HG03460 (cell line): ENCODE results near the gene RNPS1.

Experiments used
- ATAC-seq: cut with Tn5 transposase; IDR thresholded peaks from one replicate; pipeline ENCODE4 v1.9.1; 2021; ENCODE audit not compliant: unreplicated experiment

The RNPS1 gene

DNA sequence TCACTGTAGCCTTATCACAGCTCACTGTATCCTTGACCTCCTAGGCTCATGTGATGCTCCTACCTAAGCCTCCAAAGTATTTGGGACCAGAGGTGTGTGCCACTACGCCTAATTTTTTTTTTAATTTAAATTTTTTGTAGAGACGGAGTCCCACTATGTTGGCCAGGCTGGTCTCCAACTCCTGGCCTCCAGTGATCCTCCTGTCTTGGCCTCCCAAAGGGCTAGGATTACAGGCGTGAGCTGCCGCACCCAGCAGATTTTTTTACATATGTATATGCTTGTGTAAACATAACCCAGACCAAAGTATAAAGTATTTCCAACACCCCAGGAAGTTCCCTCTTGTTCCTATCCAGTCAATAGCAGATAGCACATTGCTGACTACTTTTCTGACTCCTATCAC lies 51.6 kb downstream of the RNPS1 start:
- no peak for ATAC-seq

DNA sequence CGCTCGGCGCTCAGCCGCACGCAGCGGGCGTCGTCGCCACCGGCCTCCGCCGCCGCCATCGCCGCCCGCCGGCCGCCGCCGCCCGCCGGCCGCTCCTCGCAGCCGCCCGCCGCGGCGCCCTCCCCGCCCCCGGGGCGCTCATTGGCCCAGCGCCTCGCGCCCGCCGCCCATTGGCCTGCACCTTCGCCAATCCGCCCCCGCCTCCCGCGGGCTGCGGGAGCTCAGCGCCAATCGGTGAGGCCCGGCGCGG lies 53.3 kb downstream of the RNPS1 start, which contains the start of gene PGP:
Gene PGP, minus strand, starts transcription at position 122 of the 250 bp plus-strand sequence. Its CDS starts 63 bp downstream, at position 59.
- peak; percentile 87 for ATAC-seq

DNA sequence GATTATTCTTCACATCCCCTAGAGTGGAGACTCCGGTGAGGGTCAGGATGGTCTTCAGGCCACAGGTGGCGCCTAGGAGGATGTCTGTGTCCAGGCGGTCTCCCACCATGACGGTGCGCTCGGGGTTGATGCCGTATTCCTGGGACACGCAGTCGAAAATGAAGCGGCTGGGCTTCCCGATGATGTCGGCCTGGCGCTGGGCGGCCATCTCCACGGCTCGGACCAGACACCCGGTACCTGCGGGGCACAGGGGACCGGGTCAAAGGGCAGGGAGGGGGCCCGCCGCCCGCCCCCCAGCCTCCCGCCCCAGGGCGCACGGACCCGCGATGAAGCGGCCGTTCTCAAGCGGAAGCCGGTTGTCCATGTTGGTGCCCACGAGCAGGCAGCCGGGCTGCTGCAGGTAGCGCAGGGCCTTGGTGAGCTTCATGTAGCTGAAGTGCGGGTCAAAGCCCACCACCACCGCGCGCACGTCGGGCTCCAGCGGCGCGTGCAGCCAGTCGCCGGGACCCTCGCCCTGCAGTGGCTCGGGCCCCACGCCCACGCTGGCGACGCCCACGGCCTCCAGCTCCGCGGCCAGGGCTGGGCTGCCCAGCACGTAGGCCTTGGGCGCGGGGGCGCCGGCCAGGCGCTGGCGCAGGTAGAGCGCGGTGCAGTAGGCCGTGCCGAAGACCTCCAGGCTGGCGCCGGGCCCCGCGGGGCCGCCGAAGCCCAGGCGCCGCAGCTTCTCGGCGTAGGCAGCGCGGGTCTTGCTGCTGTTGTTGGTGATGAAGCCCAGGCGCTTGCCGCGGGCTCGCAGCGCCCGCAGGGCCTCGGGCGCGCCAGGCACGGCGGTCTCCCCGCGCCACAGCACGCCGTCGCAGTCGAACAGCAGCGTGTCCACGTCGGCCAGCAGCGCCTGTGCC lies 53.9 kb downstream of the RNPS1 start:
- ATAC-seq = no peak

DNA sequence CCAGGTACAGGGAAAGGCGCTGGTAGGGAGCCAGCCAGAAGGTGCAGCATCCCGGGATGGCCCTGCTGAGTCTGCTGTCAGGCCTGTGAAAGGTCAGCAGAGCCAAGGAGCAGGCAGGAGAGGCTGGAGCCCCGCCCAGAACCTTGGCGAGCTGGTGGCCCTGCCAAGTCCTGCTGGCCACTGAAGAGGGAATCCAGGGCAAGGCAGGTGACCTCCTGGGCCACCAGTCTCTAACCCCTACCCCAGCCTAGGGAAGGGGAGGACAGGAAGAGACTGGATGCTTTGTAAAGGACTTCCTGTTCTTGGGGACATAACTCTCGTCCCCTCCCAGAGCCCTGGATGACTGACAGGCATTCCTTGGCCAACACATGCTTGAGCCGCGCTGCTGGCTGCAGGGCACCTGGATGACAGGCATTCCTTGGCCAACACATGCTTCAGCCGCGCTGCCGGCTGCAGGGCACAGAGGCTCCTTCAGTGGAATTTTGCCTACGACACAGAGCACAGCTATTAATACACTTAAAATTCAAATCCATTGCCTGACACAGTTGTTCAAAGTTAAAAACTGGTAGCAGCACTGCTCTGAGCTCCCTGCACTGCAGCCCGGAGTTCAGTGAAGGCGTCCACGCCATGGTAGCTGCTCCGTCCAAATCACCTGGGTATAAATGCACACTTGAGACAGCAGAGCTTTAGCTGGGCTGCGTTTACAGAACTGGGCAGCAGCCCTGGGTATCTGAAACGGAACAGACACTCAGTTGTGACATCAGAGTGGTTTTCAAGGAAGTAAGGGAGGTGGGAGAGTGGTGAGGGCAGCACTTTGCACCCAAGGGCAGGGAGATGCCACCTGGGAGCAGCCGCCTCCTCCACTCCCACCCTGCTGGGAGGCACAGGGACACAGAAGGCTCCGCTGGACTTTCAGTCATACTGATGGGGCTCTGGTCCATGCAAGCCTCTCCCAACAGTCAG lies 55.3 kb downstream of the RNPS1 start:
- ATAC-seq = no peak

DNA sequence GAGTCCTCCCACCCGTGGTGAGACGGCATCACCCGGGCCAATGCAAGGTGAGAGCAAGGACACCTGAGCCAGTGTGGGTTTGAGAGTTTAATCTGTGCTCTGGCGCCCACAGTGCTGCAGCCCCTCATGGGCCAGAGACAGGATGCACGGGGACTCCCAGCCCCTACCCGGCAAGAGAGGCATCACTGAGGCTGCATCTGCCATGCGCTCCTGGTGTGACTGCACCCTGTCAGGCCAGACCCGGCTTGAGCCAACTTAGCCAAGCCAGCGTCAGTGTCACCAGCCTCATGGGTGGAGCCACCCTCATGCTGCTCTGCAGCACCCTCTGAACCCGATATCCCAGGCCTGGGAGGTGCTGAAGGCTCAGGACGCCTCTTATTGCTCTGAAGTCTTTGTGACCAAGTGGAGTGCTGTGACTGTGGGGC lies 56.0 kb downstream of the RNPS1 start:
- no peak for ATAC-seq

DNA sequence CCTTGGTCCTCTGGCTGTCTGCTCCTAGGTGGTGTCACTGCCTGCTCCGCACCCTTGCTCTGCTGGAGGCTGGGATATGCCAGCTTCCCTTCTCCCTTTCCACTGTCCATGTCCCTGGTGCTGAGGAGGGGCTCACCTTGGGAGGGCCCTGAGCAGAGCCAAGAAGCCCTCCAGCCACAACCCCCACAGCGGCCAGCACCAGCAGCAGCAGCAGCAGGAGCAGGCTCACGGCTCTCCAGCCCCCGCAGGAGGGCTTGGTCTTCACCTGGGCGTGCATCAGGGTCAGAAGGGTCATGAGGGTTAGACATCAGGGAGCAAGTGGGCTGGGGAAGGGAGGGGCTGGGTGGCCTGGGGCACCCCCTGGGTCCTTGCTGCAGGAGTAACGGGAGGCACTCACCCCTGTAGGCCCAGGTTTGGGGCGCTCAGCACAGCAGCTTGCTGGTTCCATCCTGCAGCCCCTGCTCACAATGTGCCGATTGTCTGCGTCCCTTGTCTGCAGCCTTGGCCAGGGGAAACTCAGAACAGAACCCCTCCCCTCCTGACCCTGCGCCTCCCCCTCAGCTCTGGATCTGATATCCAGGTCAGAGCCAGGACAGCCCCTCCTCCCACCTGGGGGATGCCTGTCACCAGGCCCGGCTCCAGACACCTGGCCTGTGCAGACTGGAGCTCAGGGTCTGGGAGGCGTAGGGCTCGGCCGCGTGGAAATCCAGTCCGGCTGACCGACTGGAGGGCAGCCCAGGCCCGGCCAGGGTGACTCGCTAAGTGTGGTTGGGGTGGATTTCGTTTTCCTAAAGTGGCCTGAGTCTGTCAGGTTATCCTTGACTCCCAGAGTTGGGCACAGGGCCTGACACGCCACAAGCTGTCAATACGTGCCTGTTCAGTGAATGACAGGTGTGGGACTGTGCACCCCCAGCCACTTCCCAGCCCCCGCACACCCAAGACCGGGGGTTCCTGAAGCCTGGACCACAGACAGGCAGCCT lies 57.2 kb downstream of the RNPS1 start, which contains the start of gene BRICD5:
Gene BRICD5, minus strand, starts transcription at position 478 of the 980 bp plus-strand sequence. Its CDS starts 30 bp downstream, at position 448.
- no peak for ATAC-seq

DNA sequence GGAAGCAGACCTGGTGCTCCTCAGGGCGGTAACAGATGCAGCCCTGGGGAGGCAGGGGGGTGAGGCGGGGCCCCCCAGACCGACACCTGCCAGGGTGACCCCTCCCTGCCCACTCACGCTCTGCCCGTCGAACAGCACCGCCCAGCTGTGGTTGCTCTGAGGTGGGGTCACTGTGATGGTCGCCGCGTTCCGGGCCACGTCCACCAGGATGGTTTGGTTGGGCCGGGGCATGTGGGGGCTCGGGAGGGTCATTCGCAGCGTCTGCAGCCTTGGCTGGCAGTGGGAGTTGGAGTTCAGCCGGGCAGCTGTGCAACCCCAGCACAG lies 58.0 kb downstream of the RNPS1 start:
- no peak for ATAC-seq

DNA sequence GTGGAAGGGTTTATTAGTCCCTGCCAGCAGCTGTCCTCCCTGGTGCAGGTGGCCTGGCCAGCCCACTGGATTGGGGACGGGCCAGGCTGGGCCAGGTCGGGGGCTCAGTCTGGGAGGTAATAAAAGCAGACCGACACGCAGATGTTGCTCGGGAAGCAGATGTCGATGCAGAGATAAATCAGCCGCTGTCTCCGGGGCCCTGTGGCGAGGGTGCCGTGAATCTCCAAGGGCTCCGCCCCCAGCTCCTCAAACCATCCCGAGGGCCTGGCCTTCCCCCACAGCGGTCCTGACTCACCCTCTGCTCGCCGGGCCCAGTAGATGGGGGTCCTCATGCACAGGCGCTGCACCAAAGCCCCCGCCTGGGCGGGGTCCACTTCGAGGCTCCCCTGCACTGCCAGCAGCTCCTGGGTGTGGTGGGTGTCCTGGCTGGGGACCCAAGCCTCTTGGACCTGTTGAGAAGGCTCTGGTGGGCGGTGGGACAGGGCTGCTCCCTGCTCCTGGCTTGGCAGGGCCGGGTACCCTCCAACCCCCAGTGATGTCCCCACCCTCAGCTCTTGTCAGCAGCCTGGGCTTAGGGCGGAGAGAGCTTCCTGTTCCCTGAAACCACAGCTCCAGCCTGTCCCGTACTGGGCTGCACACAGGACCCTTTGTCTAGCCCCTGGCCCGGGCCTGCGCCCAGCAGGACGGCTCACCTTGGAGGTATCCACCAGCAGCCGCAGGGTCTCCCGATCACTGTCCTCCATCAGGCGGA lies 58.5 kb downstream of the RNPS1 start:
- no peak for ATAC-seq

DNA sequence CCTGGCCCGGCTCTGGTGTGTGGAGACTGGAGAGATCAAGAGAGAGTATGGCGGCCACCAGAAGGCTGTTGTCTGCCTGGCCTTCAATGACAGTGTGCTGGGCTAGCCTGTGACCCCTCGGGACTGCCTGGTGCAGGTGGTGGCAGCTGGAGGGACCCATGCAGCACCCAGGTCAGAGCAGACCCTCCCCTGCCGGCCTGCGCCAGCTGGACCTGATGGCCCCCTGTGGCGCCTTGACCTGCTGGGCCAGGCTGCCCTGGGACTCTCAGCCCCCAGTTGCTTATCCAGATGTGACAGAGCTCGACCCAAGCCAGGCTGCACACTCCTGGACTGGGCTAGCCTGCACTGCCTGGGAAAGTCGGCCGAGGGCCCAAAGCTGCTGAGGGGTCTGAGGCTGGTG lies 59.2 kb downstream of the RNPS1 start:
- no peak for ATAC-seq

DNA sequence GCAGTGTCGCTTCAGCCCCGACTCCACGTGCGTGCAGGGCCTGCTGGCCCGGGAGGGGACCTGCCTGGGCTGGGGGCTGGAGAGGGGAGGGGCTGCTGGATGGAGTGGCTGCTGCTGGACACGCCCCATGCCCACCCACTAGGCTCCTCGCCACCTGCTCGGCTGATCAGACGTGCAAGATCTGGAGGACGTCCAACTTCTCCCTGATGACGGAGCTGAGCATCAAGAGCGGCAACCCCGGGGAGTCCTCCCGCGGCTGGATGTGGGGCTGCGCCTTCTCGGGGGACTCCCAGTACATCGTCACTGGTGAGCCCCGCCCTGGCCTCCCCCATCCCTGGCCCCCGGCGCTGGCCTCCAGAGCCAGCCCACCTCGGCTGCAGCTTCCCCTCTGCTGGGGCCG lies 59.6 kb downstream of the RNPS1 start:
- ATAC-seq = no peak

DNA sequence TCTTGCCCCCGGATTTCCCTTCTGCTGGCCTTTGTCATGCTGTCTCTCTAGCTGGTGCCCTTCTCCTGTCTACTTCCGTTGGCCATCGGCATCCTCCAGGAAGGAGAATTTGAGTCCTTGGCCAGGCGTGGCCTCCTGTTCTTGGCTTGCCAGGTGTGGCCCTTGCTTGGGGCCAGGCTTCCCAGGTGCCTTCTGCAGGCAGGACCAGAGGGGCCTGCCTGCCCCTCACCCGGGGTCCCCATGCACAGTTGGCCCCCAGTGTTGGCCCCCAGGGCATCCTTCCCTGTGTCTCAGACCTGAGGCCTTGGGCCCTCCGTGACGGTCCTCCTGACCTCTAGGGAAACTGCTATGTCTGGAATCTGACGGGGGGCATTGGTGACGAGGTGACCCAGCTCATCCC lies 60.1 kb downstream of the RNPS1 start:
- ATAC-seq = no peak

DNA sequence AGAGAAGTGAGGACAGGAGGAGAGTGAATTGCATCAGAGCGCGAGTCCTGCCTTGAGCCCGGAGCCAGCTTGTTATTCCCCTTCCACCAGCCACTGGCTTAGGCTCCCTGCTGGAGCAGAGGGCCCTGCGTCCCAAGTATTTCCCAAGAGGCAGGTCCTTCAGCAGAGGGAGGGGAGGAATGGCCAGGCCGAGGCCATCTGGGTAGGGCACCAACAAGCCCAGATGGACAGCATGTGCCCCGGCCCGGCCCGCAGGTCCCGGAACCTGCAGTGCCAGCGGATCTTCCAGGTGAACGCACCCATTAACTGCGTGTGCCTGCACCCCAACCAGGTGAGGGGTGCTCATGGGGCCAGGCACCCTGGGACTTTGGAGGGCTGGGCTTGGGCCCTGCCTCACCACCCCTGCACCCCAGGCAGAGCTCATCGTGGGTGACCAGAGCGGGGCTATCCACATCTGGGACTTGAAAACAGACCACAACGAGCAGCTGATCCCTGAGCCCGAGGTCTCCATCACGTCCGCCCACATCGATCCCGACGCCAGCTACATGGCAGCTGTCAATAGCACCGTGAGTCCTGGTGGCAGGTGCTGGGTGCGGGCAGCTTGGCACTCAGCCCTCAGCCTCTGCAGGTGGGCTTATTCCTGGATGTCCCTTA lies 61.0 kb downstream of the RNPS1 start:
- ATAC-seq = no peak

DNA sequence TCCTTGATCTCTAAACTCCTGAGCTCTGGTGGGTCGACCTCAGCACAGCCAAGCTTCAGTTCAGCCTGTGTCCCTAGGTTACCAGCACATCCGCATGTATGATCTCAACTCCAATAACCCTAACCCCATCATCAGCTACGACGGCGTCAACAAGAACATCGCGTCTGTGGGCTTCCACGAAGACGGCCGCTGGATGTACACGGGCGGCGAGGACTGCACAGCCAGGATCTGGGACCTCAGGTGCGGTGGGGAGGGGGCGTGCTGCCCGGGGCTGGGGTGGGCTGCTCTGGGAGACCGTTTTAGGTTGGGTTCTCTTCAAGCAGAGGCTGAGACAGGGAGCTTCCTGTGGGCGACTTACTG lies 61.5 kb downstream of the RNPS1 start:
- ATAC-seq = no peak

DNA sequence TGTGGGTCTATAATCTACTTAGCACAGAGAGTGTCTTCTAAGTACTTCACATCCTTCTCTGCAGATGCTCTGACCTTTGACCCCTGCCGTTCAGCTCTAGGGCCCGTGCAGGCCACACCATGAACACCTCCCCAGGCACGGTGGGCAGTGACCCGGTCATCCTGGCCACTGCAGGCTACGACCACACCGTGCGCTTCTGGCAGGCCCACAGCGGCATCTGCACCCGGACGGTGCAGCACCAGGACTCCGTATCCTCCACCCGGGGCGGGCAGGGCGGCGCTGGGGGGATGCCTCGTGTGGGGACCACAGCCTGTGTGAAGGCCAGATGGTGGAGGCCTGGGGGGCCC lies 62.0 kb downstream of the RNPS1 start:
- peak; percentile 10 for ATAC-seq

DNA sequence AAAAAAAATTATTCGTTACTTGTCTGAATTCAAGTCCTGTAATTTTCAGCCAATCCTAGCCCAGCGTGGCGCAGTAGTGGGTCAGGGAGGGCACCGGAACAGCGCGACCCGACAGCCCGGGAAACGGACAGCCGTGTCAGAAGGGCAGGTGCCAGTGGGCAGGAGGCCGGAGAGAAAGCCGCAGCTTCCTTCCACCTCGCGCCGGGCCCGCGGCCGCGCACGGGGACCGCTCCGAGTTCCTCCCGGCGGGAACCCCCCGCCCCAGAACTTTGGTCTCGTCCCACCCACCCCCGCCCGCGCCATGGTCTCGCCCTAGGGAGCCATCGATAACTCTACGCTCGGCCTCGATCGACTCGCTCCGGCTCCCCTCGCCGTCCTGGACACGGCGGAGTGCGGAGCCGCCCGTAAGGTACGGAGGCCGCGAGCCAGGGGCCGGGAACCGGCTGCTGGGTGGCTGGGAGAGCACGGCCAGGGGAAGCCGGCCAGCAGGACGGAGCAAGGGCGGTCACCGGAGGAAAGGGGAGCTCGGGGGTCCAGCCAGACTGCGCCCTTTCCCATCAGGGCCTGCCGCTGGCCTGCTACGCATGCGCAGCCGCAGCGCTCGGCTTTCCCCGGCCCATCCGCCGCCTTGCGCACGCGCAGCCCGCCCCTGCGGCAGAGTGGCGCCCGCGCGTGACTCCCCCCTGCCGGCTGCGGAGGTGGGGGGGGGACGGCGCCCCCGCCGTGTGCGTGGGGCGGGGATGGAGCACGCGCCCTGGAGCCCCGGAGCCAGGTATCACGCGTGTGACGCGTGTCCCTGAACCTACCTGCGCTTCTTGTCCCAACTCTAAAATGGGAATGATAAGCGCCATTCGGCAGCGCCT lies 62.6 kb downstream of the RNPS1 start, which contains the start of gene MLST8:
Gene MLST8, plus strand, starts transcription at position 351 of the 863 bp plus-strand sequence. CDS start 632 bp downstream, outside the sequence.
- peak; percentile 60 for ATAC-seq

DNA sequence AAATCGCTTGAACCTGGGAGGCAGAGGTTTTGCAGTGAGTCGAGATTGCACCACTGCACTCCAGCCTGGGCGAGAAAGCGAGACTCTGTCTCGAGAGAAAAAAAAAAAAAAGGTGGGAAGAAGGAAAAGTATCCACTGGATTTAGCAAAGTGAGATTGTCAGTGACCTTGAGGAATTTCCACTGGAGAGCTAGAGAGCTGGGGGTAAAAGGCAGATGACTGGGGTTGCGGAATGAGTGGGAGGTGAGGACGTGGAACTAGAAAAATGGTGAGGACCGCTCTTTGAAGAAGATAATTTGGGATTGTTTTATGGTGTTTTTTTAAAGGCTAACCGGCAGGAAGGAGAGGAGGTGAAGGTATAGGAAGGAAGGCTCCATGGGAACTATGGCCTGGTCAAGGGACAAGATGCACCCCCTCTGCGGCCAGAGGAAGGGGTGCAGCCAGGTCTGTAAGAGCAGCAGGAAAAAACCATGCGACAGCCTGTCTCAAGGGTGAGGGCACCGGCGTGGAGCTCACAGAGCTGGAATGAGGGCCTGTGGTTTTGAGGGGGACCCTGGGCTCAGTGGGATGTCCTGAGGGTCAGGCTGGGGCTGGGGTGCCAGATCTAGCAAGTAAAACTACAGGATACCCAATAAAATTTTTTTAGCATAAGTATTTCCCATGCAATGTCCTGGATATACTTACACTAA lies 63.4 kb downstream of the RNPS1 start:
- ATAC-seq = no peak
